Caco-2 (cell line): ENCODE results near the gene DYRK4. TPM values are rescaled to one million over a fixed set of nuclear protein-coding genes. Genes with fewer than 3 reads are reported as not detected.

Source experiments
- BruUV-seq: library from RNA; stranded (reverse); fragments of 400-500 nt; replicated peaks from 2 replicates; lab custom pipeline; 2021; lab: Mats Ljungman, UMichigan
- CTCF ChIA-PET: fragments of 300-600 bp; sonication (Branson Sonifier 250); formaldehyde crosslinking; loops from one replicate; lab custom pipeline; 2022; ENCODE audit warnings: antibody characterized with exemption; lab: Charles Lee
- POLR2A ChIA-PET: fragments of 300-600 bp; sonication (Branson Sonifier 250); formaldehyde crosslinking; loops from one replicate; lab custom pipeline; 2022; ENCODE audit warnings: antibody characterized with exemption; lab: Charles Lee
- DNase-seq, 2 experiments: peaks; one replicate each; pipeline versions ENCODE4 v3.0.0 to v3.0.0-alpha.2; 2020 to 2022
- H3K27me3 ChIP-seq: replicated peaks from 2 replicates; pipeline ENCODE4 v1.6.0; 2011; ENCODE audit warnings: low read length; ENCODE audit not compliant: control insufficient read depth, insufficient read depth
- H3K36me3 ChIP-seq: 2 replicates; pipeline ENCODE4 v1.5.1; 2011; ENCODE audit warnings: low read length; ENCODE audit not compliant: control insufficient read depth, insufficient read depth
- H3K4me1 ChIP-seq: fragments of 250-450 bp; sonication (Bioruptor Pico); 2 replicates; pipeline ENCODE4 v1.5.1; 2020; ENCODE audit warnings: mild to moderate bottlenecking
- H3K4me3 ChIP-seq: 2 replicates; pipeline ENCODE4 v1.5.1; 2011; ENCODE audit warnings: low read depth, mild to moderate bottlenecking, control low read depth, low read length
- H3K9me3 ChIP-seq: fragments of 250-450 bp; sonication (Bioruptor Pico); 2 replicates; pipeline ENCODE4 v1.5.1; 2020; ENCODE audit warnings: mild to moderate bottlenecking, moderate library complexity
- H3K27ac Mint-ChIP-seq: one replicate; pipeline ENCODE4 v1.8.0; 2022; ENCODE audit warnings: mixed read lengths; ENCODE audit not compliant: unreplicated experiment
- H3K27me3 Mint-ChIP-seq: one replicate; pipeline ENCODE4 v1.8.0; 2022; ENCODE audit warnings: mixed read lengths; ENCODE audit not compliant: insufficient read depth, unreplicated experiment
- H3K36me3 Mint-ChIP-seq: one replicate; pipeline ENCODE4 v1.8.0; 2022; ENCODE audit warnings: mild to moderate bottlenecking, mixed read lengths; ENCODE audit not compliant: insufficient read depth, unreplicated experiment
- H3K4me1 Mint-ChIP-seq: one replicate; pipeline ENCODE4 v1.8.0; 2022; ENCODE audit warnings: low read depth, mixed read lengths; ENCODE audit not compliant: unreplicated experiment
- H3K4me3 Mint-ChIP-seq: one replicate; pipeline ENCODE4 v1.8.0; 2022; ENCODE audit warnings: mild to moderate bottlenecking, moderate library complexity, mixed read lengths; ENCODE audit not compliant: unreplicated experiment
- H3K9me3 Mint-ChIP-seq: one replicate; pipeline ENCODE4 v1.8.0; 2022; ENCODE audit warnings: mixed read lengths; ENCODE audit not compliant: unreplicated experiment
- intact Hi-C: fragments of 100-400 bp; cut with micrococcal nuclease; formaldehyde crosslinking; loops from one replicate; pipeline ENCODE4 v1.10.0; 2022; ENCODE audit not compliant: unreplicated experiment
- total RNA-seq: library from RNA; stranded (reverse); gene quantifications from 2 replicates; pipeline ENCODE4 v1.2.3, GENCODE V29; 2022
- TF ChIP-seq, protein P1 (sequence below), 2 experiments: fragments of 200-600 bp in 1 of 2; IDR thresholded peaks; 1 replicate in 1 of 2; 2 replicates in 1 of 2; pipeline versions ENCODE4 v1.5.1 to v1.8.0; 2011 to 2022; ENCODE audit warnings: antibody characterized with exemption in 1 of 2, control low read depth in 1 of 2, inconsistent platforms in 1 of 2, low read depth in 1 of 2, low read length in 1 of 2, mild to moderate bottlenecking in 1 of 2, moderate library complexity in 1 of 2; ENCODE audit not compliant: insufficient read depth in 1 of 2, severe bottlenecking in 1 of 2, unreplicated experiment in 1 of 2

DYRK4 gene
- total RNA-seq, 1 experiment from 2014 or later = 7.7 TPM

DNA sequence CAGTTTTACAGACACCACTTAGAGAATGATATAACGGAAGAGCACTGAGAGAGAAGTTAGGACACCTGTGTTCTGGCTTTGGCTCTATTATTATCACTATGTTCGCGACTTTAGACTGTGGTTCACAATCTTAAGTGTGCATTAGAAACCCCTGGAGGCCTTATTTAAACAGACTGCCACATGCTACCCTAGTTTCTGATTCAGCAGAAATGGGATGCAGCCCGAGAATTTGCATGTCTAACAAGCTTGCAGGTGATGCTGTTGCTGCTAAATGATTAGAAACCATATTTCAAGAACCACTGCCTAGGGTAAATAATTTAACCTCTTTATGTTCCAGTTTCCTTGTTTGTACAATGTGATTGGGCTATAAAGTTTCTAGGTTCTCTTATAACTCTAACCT is 26.9 kb upstream of the DYRK4 start:
- Mint-ChIP-seq H3K36me3 (peaks cover 10% of the 10 kb centered on the region), H3K4me3 (no peak overlapping the region), H3K27ac (no peak overlapping the region), H3K4me1 (peaks cover 8% of the 10 kb centered on the region), H3K9me3 (no peaks in the 10 kb centered on the region), H3K27me3 (no peaks in the 10 kb centered on the region)
- BruUV-seq = no TSS peak
- ChIA-PET CTCF (no interaction called here), POLR2A (no interaction called here)
- Histone ChIP-seq H3K27me3 (no peaks in the 10 kb centered on the region), H3K36me3 (no peaks in the 10 kb centered on the region), H3K9me3 (no peaks in the 10 kb centered on the region), H3K4me1 (peaks cover 7% of the 10 kb centered on the region), H3K4me3 (no peak overlapping the region)
- TF ChIP-seq, protein P1, sequence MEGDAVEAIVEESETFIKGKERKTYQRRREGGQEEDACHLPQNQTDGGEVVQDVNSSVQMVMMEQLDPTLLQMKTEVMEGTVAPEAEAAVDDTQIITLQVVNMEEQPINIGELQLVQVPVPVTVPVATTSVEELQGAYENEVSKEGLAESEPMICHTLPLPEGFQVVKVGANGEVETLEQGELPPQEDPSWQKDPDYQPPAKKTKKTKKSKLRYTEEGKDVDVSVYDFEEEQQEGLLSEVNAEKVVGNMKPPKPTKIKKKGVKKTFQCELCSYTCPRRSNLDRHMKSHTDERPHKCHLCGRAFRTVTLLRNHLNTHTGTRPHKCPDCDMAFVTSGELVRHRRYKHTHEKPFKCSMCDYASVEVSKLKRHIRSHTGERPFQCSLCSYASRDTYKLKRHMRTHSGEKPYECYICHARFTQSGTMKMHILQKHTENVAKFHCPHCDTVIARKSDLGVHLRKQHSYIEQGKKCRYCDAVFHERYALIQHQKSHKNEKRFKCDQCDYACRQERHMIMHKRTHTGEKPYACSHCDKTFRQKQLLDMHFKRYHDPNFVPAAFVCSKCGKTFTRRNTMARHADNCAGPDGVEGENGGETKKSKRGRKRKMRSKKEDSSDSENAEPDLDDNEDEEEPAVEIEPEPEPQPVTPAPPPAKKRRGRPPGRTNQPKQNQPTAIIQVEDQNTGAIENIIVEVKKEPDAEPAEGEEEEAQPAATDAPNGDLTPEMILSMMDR (IDR thresholded peaks at IDR 0.05; ENCODE audit: insufficient read depth in 1 of 2, low read depth in 1 of 2, low read length in 1 of 2, severe bottlenecking in 1 of 2, unreplicated experiment in 1 of 2) = no peak
- DNase-seq = no peak
- intact Hi-C loops = no loop called here

DNA sequence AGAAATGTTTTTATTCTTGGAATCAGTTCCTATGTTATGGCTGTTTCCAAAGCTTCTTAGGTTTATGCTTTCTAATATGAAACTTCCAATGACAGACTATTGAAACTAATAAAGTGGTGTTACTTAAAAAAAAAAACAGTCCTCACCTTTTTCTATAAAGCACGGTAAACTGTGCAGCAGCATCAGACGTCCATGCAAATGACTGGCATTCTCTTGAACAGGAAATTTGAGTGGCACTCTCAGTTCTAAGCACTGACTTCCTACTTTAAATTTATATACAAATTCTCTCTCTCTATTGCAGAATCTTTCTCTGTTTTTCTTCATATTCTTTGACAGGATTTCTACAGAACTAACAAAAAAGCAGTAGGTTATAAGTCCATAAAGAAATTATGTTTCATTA is 26.1 kb upstream of the DYRK4 start:
- no peaks in the 10 kb centered on the region for H3K27me3 ChIP-seq
- TF ChIP-seq, protein P1 (IDR thresholded peaks at IDR 0.05; ENCODE audit: insufficient read depth in 1 of 2, low read depth in 1 of 2, low read length in 1 of 2, severe bottlenecking in 1 of 2, unreplicated experiment in 1 of 2) = no peak
- H3K36me3 ChIP-seq = no peaks in the 10 kb centered on the region
- Mint-ChIP-seq H3K4me1 (peaks cover 9% of the 10 kb centered on the region), H3K4me3 (no peak overlapping the region), H3K36me3 (peaks cover 7% of the 10 kb centered on the region), H3K9me3 (no peaks in the 10 kb centered on the region), H3K27ac (no peak overlapping the region), H3K27me3 (no peaks in the 10 kb centered on the region)
- intact Hi-C loops = no loop called here
- BruUV-seq = no TSS peak
- H3K4me1 ChIP-seq = peaks cover 7% of the 10 kb centered on the region
- no peak for DNase-seq
- ChIA-PET CTCF (no interaction called here), POLR2A (no interaction called here)
- no peak overlapping the region for H3K4me3 ChIP-seq
- no peaks in the 10 kb centered on the region for H3K9me3 ChIP-seq

DNA sequence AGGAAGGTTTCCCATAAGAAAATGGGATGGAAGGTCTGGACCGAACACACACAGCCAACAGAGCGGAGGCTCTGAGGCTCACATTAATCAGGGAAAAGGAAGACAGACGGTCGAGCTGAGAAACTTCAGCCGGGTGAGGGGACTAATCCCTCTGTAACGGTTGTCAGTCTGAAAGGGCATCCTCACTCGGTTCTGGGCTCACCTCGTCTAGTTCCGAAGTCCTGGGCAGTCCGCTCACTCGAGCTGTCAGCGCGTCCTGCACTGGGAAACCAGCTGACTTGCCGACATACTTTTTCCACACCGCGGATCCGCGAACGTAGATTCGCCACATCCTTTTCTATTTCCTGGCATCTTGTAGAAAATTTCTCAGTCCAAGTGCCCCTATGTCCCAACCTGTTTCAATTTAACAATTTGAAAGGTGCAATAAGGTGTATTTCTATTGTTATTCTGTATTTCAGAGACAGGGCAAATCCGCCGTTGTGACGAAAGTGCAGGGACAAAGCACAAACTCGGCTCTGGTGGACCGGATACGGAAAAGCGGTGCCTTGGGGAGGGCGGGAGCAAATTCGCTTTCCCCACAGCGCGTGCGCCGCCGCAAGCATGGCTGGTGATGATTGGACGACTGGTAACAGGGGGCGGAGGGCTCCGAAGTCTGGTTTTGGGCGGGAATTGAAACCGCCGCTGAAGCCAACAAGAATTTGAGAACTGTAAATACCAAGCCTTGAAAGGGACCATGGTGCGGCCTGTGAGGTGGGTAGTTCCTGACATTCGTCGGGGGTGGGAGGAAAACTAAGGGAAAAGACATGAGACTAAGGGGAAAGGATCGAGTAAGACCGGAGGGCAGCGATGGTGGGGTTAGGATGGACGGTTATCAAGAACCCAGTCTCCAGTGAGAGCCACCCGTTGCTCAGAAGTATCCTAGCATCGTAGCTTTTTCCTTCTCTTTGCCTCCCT is 23.5 kb upstream of the DYRK4 start, which contains the start of gene RAD51AP1:
TSS of gene RAD51AP1 (plus strand) at position 684 of the 954 bp plus-strand sequence. CDS start at position 734, 50 bp downstream.
- Mint-ChIP-seq H3K9me3 (no peaks in the 10 kb centered on the region), H3K36me3 (peaks cover 24% of the 10 kb centered on the region), H3K27ac (peak within 1 kb of the TSS; percentile 93), H3K4me1 (peaks cover 9% of the 10 kb centered on the region), H3K27me3 (no peaks in the 10 kb centered on the region), H3K4me3 (peak within 1 kb of the TSS; percentile 89)
- Histone ChIP-seq H3K9me3 (no peaks in the 10 kb centered on the region), H3K4me3 (peak within 1 kb of the TSS; percentile 72), H3K4me1 (peaks cover 7% of the 10 kb centered on the region), H3K36me3 (no peaks in the 10 kb centered on the region), H3K27me3 (no peaks in the 10 kb centered on the region)
- ChIA-PET CTCF (no interaction called here), POLR2A (interaction anchor here (0.7 kb wide), 1 partner anchor 649 kb away, joined by 5 read pairs; no protein-coding TSS in a partner anchor)
- no TSS peak for BruUV-seq
- DNase-seq = peak; percentile 98 to 99
- TF ChIP-seq, protein P1 (IDR thresholded peaks at IDR 0.05; ENCODE audit: insufficient read depth in 1 of 2, low read depth in 1 of 2, low read length in 1 of 2, severe bottlenecking in 1 of 2, unreplicated experiment in 1 of 2) = no peak
- intact Hi-C loops = no loop called here
